Mesodermal cell (in vitro differentiated cells): ENCODE results near the gene APEH.

Source experiments
- H3K27ac ChIP-seq: 2 replicates; pipeline ENCODE4 v1.7.0; 2013; ENCODE audit warnings: mild to moderate bottlenecking, low read depth, low read length, moderate library complexity; ENCODE audit not compliant: severe bottlenecking
- H3K36me3 ChIP-seq: 2 replicates; pipeline ENCODE4 v1.7.1; 2013; ENCODE audit warnings: mild to moderate bottlenecking, low read length, moderate library complexity; ENCODE audit not compliant: control insufficient read depth, insufficient read depth
- H3K4me1 ChIP-seq: one replicate; pipeline ENCODE4 v1.7.1; 2013; ENCODE audit warnings: mild to moderate bottlenecking, low read length; ENCODE audit not compliant: insufficient read depth, control insufficient read depth, poor library complexity, severe bottlenecking
- H3K4me3 ChIP-seq: 2 replicates; pipeline ENCODE4 v1.7.0; 2013; ENCODE audit warnings: low read length, control low read depth, mild to moderate bottlenecking; ENCODE audit not compliant: insufficient read depth, poor library complexity, severe bottlenecking; ENCODE audit errors: extremely low read depth
- H3K9me3 ChIP-seq: 2 replicates; pipeline ENCODE4 v1.7.1; 2013; ENCODE audit warnings: mild to moderate bottlenecking, low read length, moderate library complexity; ENCODE audit not compliant: control insufficient read depth
- WGBS, 2 experiments: methylation state at CpG; one replicate each; pipeline ENCODE4 v1.1.5; 2013; ENCODE audit warnings: missing lambda C conversion rate in 2 of 2; ENCODE audit not compliant: insufficient coverage in 2 of 2; 5-methylcytosine and 5-hydroxymethylcytosine counted together

The APEH gene

GRCh38 chr3:49727924-49728361 is 53.8 kb downstream of the APEH start:
- Histone ChIP-seq H3K9me3 (no peaks in the 10 kb centered on the region), H3K4me3 (no peak overlapping the region), H3K27ac (no peak overlapping the region), H3K36me3 (peaks cover 65% of the 10 kb centered on the region), H3K4me1 (peaks cover 4% of the 10 kb centered on the region)
- WGBS, 2 experiments, result 97 to 98% methylated on average over 8 to 12 of the region's 15 CpGs

- no peak overlapping the region for H3K4me3 ChIP-seq
- no peaks in the 10 kb centered on the region for H3K4me1 ChIP-seq
- no peaks in the 10 kb centered on the region for H3K9me3 ChIP-seq
- H3K36me3 ChIP-seq, result peaks cover 86% of the 10 kb centered on the region
- WGBS, 2 experiments, result 92 to 93% methylated on average over 3 to 4 of the region's 4 CpGs
- no peak overlapping the region for H3K27ac ChIP-seq
These were observed 55.9 kb downstream of the APEH start for GRCh38 chr3:49729966-49730609.

- Histone ChIP-seq H3K36me3 (peaks cover 82% of the 10 kb centered on the region), H3K4me3 (no peak overlapping the region), H3K27ac (no peak overlapping the region), H3K9me3 (no peaks in the 10 kb centered on the region), H3K4me1 (no peaks in the 10 kb centered on the region)
- 91 to 95% methylated on average over 9 to 10 of the region's 11 CpGs for WGBS, 2 experiments
These were observed 58.4 kb downstream of the APEH start for GRCh38 chr3:49732597-49732996.

- Histone ChIP-seq H3K4me1 (no peaks in the 10 kb centered on the region), H3K36me3 (peaks cover 82% of the 10 kb centered on the region), H3K4me3 (no peak overlapping the region), H3K9me3 (no peaks in the 10 kb centered on the region), H3K27ac (no peak overlapping the region)
- 100% methylated on average over 1 of the region's 1 CpG; no CpG with 5 or more reads in 1 of the 2 experiments for WGBS, 2 experiments
These were observed 59.4 kb downstream of the APEH start for GRCh38 chr3:49733551-49733950.
